ENCODE results near the gene NUP88.

DNA sequence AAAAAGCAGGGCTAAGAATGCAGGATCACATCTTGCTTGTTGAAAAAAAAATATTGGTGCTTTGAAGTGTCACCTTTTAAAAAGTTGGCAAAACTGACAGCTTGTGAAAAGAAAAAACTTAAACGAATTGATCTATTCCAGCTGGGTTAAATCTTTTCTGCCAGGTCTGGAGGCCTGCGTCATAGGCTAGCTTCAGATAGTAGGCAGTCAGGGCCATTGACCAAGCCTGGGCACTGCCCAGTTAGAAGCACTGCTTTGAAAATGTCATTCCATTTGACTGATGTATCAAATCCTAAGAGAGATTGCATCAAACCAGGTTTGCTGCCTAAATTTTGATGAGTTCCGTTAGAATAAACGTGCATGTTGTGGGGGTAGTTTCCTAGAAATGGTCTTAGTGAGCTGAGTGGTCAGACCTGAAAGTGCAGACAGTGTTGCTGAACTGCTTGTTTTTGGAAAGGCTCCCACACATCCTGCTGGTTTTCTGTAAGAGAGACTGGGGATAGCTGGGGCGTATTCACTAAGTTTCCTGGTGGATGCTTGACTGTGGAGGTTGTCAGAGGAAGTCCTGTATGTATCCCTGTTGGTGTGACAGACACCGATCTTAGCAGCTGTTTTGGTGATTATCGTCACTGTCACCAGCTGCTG, 38.8 kb downstream of the NUP88 start:
- TF ChIP-seq CTCF (IDR thresholded peaks at IDR 0.05; ENCODE audit: poor library complexity) (no peak), EZH2 (IDR thresholded peaks at IDR 0.05; ENCODE audit: borderline replicate concordance) (no peak)

Measured in hepatocyte (in vitro differentiated cells).